Effector CD8-positive, alpha-beta T cell (primary cell): ENCODE measurements around the gene ALDH3B1.
A peak's percentile ranks its signal among the peaks of the same experiment; 100 is the strongest.

Experiments
- DNase-seq: peaks from one replicate; lab custom pipeline; 2025; lab: John Stamatoyannopoulos, UW

The ALDH3B1 gene

GRCh38 chr11:67997475-67997921, 12.6 kb upstream of the ALDH3B1 start:
- DNase-seq: no peak

DNA sequence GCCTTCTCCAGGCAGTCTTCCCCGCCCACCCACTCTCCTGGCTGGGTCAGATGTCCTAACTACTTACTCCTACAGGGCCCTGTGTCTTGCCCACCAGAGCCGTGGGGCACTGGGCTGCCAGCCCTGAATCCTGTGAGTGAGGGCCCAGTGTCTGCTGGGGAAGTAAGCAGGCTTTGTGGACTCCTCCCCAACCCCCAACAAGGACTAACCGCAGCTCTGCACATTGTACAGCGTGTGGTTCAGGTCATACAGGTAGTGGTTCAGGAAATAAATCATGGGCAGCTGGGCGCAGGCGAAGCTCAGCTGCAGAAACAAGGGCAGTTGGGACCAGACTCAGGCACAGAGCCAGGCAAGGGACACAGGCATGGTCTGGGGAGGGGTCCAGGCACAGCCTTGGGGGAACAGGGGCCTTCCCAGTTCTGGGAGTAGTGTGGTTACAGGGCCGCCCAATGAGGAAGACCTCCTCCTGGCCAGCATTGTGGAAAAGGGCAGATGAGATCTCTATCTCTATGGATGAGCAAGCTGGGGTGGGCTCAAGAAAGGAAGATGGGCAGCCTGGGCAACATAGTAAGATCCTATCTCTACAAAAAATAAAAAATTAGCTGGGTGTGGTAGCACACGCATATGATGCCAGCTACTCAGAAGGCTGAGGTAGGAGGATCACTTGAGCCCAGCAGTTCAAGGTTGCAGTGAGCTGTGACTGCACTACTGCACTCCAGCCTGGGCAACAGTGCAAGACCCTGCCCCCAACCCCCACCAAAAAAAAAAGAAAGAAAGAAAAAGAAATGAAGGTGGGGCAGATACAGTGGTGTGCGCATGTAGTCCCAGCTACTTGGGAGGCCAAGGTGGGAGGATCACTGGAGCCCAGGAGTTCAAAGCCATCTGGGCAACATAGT, 11.7 kb upstream of the ALDH3B1 start:
- DNase-seq: no peak

DNA sequence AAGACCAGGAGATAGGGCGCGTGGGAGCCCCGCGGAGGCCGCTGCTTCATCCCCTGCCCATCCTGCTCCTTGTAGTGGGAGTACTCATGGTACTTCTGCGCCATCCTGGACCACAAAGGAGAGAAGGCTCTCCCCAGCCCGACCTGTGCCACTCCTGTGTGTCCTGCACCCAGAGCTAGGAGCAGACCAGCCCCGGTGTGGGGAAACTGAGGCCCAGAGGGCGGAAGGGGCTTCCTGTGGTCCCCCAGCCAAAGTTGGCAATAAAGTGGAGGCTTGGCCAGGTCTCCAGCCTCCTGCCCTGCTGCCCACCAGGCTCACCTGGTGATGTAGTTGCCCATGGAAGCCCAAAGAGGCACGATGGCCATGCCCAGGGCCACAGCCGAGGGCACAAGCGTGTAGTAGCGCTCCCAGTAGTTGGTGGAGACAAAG, 10.9 kb upstream of the ALDH3B1 start:
- no peak for DNase-seq

DNA sequence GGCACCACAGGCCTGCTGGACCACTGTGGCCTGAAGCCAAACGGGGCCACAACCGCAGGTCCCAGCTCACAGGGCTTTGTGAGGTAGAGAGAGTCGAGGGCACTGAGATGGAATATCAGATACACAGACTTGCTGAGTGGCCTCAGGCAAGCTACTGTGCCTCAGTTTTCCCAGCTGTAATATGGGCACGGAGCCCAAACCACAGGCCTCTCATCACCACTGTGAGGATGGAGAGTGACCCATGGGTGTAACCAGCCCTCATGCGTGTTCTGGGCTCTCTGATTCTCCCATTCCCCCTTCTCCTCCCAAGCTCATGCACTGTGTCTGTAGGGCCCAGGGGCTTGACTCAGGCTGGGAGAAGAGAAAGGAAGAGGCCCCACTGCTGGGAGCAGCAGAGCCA, 10.4 kb upstream of the ALDH3B1 start:
- DNase-seq: no peak

GRCh38 chr11:68002575-68002937, 7.6 kb upstream of the ALDH3B1 start:
- DNase-seq: no peak

DNA sequence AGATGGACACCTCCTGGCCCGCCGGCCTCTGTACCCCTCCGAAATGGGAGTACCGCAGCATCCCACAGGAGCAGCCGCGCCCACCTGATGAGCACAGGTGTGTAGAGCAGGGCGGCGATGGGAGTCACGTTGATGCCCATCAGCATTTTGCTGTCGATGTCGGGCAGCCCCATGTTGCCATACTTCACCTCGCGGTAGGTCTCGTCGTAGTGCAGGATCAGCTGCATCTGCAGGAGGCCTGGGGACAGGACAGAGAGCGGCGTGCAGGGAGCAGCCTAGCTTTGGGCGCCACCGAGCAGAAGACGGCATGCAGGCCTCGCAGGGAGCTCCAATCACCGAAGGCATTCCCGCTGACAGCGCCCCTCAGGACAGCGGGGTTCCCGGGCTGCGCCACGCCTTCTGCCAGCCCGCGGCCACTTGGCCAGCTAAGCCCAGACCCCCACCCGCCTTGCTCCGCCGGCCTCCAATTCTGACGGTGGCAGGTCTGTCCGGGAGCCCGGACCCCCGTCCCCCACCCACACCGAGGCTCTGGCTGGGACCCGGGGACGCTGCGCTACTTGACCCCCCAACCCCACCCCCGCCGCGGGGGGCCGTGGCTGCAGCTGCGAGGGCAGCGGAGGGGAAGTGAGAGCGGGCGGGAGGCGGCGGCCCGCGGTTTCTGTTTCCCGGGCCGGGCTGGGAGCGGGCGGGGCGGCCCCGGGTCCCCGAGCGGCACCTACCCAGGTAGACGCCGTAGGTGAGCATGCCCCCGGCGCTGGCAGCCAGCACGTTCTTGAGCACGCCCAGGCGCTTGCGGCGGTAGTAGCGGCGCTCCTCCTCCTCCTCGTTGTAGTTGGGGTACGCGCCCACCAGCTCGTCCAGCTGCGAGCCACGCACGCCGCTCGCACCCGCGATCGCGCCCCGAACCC, 6.9 kb upstream of the ALDH3B1 start:
- peak; percentile 37 for DNase-seq

DNA sequence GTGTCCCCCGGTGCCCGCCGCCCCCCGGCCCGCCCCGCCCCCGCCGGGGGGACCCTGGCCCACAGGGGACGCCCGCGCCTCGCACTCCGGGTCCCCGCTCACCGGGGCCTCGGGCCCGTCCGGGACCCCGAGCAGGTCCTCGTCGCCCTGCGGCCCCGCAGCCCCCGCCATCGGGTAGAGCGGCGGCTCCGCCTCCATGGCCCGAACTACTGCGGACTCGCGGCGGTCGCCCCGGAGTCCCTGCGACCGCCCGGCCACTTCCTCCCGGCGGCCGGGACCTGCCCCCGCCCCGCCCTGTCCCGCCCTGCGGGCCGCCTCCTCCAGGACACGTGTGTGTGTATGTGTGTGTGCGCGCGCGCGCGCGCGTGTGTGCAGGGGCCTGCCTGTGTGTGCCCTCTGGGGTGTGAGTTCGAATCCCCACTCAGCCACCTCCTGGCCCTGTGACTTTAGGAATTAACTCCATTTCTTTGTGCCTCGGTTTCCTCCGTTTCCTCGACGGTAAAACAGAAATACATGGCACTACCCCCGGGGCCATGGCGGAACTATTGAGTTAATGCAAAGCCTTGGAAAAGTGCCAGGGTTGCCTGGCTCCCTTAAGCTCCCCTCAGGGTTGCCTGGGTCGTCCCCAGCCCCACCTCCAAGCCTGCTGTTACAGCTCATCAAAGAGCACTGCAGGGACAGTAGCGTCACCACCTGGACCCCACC, 6.1 kb upstream of the ALDH3B1 start, which contains the start of gene UNC93B1:
Gene UNC93B1, minus strand, starts transcription at position 252 of the 705 bp plus-strand sequence. Its CDS starts 54 bp downstream, at position 198.
- DNase-seq: peak; percentile 48

DNA sequence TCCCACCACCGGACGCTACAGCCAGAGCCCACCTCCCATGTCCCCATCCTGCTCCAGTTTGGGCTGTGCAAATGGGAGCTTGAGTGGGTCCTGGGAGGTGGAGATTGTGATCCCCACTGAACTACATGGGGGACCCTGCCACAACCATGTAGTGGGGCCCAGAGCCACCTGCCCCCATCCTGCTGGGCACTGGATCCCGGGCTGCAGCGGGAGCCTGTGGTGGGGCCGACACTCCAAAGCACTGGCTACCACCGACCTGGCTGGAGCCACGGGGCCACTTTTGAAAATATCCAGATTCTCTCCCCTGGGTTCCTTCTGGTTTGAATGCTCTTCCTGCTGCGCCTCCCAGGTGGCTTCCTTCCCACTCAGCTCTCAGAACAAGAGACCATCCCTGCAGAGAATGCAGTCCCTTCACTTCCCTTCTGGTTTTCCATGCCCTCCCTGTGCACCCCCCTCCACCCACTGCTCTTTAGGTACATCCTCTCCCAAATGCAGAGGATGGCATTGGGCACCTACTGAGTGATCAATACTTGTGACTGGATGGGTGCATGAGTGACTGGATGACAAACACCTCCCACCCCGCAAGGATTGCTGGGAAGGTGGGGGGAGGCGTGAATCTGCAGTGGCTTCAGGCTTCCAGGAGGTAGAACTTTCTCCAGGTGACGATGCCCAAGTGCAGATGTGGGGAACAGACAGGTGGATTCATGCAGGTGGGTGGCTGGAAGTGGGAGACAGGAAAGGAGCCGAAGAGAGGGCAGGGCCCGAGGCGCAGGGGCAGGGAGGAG, 5.4 kb upstream of the ALDH3B1 start:
- no peak for DNase-seq

DNA sequence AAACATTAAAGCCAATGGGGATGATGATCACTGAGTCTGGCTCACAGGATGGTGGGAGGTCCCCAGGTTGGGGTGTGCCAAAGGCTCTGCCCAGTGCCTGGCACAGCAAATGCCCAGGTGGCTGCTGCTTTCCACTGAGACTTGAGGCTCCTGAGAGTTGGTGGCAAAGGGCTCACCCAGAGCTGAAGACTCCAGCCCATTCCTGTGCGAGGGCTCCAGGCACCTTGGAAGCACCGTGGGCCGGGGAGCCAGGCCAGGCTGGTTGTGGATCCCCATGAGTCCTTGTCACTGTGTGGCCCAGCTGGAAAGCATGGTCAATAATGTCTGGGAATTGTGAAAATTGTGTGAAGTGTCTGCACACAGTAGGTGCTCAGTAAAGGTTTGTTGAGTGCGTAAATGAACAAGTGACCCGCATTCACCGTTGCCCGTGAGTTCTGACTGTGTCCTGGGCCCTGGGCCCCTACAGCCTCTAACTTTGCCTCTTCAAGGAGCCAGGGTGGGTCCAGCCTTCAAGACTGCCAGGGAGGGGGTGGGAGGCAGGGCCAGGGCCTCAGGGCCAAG, 3.4 kb upstream of the ALDH3B1 start:
- no peak for DNase-seq

DNA sequence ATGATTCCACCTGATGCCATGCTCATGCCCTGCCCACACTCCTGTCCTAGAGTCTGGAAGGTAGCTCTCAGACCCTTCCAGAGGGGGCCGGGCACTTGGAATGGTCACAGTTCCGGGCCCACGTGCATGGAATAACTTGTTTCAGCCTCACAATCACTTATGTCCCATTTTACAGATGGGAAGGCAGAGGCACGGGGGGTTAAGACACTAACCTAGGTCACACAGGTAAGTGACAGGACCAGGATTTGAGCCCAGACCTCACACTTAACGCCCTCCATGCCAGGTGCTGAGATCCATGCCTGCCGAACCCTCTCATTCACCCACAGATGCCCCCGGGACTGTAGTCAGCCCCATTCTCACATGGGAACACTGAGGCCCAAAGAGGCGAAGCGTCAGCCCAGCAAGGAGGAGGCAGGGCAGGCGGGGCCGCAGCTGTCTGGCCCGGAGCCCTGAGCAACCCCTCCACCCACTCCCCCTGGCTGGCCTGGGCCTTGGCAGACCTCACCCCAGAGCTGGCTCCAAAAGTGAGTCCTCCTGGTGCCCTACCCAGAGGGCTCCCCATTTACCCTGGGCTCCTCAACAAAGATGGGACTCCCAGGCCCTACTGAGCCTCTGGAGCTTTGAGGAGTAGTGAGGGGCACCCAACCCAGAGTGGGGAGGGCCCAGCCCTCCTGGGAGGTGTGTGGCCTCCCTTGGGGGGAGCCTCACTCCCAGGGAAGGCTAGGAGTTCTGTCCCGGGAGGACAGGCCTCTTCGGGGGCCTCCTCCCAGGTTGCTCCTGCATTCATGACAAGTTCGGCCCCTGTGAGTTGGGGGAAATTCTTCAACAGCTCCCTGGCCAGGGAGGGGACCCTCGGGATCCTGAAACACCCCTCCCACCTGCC, 2.4 kb upstream of the ALDH3B1 start:
- DNase-seq: no peak

GRCh38 chr11:68008381-68009337, 1.5 kb upstream of the ALDH3B1 start:
- no peak for DNase-seq

DNA sequence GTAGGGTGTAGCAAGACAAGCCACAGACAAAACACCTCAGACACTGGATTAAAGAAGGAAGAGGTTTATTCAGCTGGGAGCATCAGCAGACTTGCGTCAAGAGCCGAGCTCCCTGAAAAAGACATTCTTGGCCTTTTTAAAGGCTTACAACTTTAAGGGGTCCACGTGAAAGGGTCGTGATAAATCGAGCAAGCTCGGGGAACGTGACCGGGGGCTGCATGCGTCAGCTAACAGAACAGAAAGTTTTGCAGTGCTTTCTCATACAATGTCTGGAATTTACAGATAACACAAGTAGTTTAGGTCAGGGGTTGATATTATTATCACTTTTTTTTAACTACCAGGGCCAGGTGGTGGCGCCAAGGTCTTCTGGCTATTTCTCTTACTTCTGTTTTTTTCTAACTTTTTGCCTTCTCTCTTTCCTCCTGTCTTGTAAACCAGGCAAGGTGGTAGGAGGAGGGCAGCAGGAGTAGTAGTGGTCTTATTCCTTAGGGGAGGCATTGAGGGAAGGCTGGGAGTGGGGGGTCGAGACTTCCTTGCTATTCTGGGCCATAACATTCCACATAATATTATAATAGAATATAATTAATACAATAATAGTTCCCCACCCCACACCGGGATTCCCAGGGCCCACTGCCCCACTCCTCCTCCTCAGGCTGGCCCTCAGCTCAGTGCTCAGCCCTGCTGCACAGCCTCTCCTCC, 587 bp upstream of the ALDH3B1 start:
- DNase-seq: no peak

DNA sequence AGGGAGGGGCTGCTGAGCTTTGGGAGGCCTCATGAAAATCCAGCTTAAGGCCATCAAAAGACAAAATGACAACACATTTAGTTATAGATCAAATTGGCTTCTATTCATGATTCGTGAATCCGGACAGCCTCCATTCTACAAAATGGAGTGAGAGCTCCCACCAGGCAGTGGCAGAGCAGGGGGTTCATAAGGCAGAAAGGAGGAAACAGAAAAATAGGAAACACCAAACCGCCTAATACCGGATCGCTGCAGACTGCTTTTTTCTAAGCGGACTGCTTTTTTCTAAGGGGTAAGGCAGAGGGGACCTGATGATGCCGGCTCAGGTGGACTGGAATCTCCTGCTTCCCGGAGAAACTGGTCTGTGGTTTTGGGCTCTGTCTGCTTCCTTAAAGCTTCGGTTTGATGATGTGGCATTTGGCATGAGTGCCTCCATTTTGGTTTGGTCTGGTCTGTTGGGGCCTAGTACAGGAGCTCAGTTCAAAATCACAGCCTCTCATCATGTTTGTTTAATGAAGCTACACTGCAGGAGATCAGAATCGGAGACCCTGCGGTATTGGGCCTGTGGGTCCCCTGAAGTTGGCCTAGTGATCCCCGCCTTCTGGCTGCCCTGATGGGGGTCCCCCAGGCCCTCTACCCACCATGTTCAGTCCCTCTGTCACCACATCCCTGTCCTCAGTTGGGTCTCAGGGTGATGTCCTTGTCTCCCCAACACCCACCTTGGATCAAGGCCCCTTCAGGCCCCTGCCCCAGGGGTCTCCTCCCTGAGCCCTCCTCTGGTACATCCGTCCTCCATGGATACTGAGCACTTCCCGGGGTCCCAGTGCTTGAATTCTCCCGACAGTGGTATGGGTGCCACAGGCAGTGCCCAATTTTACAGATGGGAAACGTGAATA, 1.2 kb downstream of the ALDH3B1 start:
- no peak for DNase-seq

GRCh38 chr11:68012044-68012842, 2.1 kb downstream of the ALDH3B1 start:
- DNase-seq: no peak

- no peak for DNase-seq
These were observed 2.9 kb downstream of the ALDH3B1 start for GRCh38 chr11:68012843-68013610.
